Cardiac muscle cell (in vitro differentiated cells and primary cell): ENCODE data around the gene PEAR1. TPM values are rescaled to one million over a fixed set of nuclear protein-coding genes. Genes with fewer than 3 reads are reported as not detected.

Experiments used
- DNase-seq, 2 donors: peaks; one replicate each; pipeline versions ENCODE4 v3.0.0 to v3.0.0-alpha.2; 2010 to 2017; ENCODE audit warnings: low read depth in 1 of 2, low spot score in 1 of 2
- H3K27ac ChIP-seq: fragments of 200-600 bp; sonication (generic); 2 replicates; pipeline ENCODE4 v1.5.1; 2016
- H3K27me3 ChIP-seq: fragments of 200-600 bp; sonication (generic); 2 replicates; pipeline ENCODE4 v1.6.0; 2016; ENCODE audit warnings: control low read depth
- H3K36me3 ChIP-seq: fragments of 200-600 bp; sonication (generic); 2 replicates; pipeline ENCODE4 v1.5.1; 2016; ENCODE audit warnings: control low read depth
- H3K4me1 ChIP-seq: fragments of 200-600 bp; sonication (generic); 2 replicates; pipeline ENCODE4 v1.8.1; 2017; ENCODE audit warnings: low read depth, mild to moderate bottlenecking, mixed run types
- H3K4me3 ChIP-seq: fragments of 200-600 bp; sonication (generic); 2 replicates; pipeline ENCODE4 v1.5.1; 2016; ENCODE audit warnings: mild to moderate bottlenecking
- H3K9me3 ChIP-seq: fragments of 200-600 bp; sonication (generic); 2 replicates; pipeline ENCODE4 v1.5.1; 2017; ENCODE audit warnings: low read depth, mild to moderate bottlenecking, control low read depth
- CTCF ChIP-seq: IDR thresholded peaks from 2 replicates; pipeline ENCODE4 v1.5.1; 2012; ENCODE audit warnings: low read depth, mild to moderate bottlenecking, low read length
- polyA plus RNA-seq: library from polyadenylated mRNA; unstranded; fragments of >200 nt; fragmentation: Nextera tagmentation; extraction: Ambion mirVana; gene quantifications from 2 replicates; pipeline ENCODE4 v1.2.1, GENCODE V29; 2016
- total RNA-seq: library from RNA; depleted of rRNA; stranded (reverse); fragments of >200 nt; gene quantifications from 2 replicates; pipeline ENCODE4 v1.2.3, GENCODE V29; 2016

The PEAR1 gene
- total and polyA plus RNA-seq, 2 experiments from 2014 or later: 0.57 to 1.1 TPM

GRCh38 chr1:156944848-156945247, 51.3 kb downstream of the PEAR1 start:
- H3K9me3 ChIP-seq: no peaks in the 10 kb centered on the region
- no peaks in the 10 kb centered on the region for H3K27me3 ChIP-seq
- H3K36me3 ChIP-seq: peaks cover 29% of the 10 kb centered on the region
- no peak for DNase-seq
- TF ChIP-seq CTCF: no peak
- no peak overlapping the region for H3K27ac ChIP-seq
- peaks cover 11% of the 10 kb centered on the region for H3K4me1 ChIP-seq
- no peak overlapping the region for H3K4me3 ChIP-seq

- Histone ChIP-seq H3K4me1 (peaks cover 21% of the 10 kb centered on the region), H3K4me3 (no peak overlapping the region), H3K9me3 (no peaks in the 10 kb centered on the region), H3K36me3 (peaks cover 29% of the 10 kb centered on the region), H3K27me3 (no peaks in the 10 kb centered on the region), H3K27ac (no peak overlapping the region)
- no peak for DNase-seq
- no peak for TF ChIP-seq CTCF
Measured at GRCh38 chr1:156945881-156946661, 52.6 kb downstream of the PEAR1 start.

- DNase-seq: no peak
- H3K36me3 ChIP-seq: peaks cover 27% of the 10 kb centered on the region
- H3K4me1 ChIP-seq: peaks cover 32% of the 10 kb centered on the region
- H3K27me3 ChIP-seq: no peaks in the 10 kb centered on the region
- no peak for TF ChIP-seq CTCF
- H3K4me3 ChIP-seq: no peak overlapping the region
- H3K27ac ChIP-seq: no peak overlapping the region
- no peaks in the 10 kb centered on the region for H3K9me3 ChIP-seq
Measured at GRCh38 chr1:156947127-156947526, 53.6 kb downstream of the PEAR1 start.

- peak overlapping the region; percentile 82 for H3K27ac ChIP-seq
- no peak overlapping the region for H3K4me3 ChIP-seq
- no peaks in the 10 kb centered on the region for H3K27me3 ChIP-seq
- peaks cover 38% of the 10 kb centered on the region for H3K4me1 ChIP-seq
- H3K36me3 ChIP-seq: peaks cover 27% of the 10 kb centered on the region
- no peaks in the 10 kb centered on the region for H3K9me3 ChIP-seq
- DNase-seq: no peak
- no peak for TF ChIP-seq CTCF
Measured at GRCh38 chr1:156947818-156948525, 54.5 kb downstream of the PEAR1 start.

GRCh38 chr1:156948708-156949107, 55.2 kb downstream of the PEAR1 start:
- Histone ChIP-seq H3K27ac (peak overlapping the region; percentile 82), H3K36me3 (peaks cover 27% of the 10 kb centered on the region), H3K27me3 (no peaks in the 10 kb centered on the region), H3K9me3 (no peaks in the 10 kb centered on the region), H3K4me1 (peaks cover 40% of the 10 kb centered on the region), H3K4me3 (no peak overlapping the region)
- TF ChIP-seq CTCF: peak; percentile 39
- peak in 1 of 2 donors; percentile 71 for DNase-seq
